GM23248 (cell line): Measurements from ENCODE around the gene RTF1. TPM values are rescaled to one million over a fixed set of nuclear protein-coding genes. Genes with fewer than 3 reads are reported as not detected.
A peak's percentile ranks its signal among the peaks of the same experiment; 100 is the strongest.
"Not testable (repeated sequence)": the region's sequence is repeated elsewhere in the genome, so short reads cannot be mapped to it uniquely, and the experiment has no call there.

Source experiments
- DNase-seq: peaks from one replicate; pipeline ENCODE4 v3.0.0-alpha.2; 2015
- H2AFZ ChIP-seq: fragments of 200-600 bp; sonication (generic); 2 replicates; pipeline ENCODE4 v1.6.1; 2016; ENCODE audit warnings: antibody characterized with exemption
- H3F3A ChIP-seq: fragments of 200-600 bp; sonication (generic); 2 replicates; pipeline ENCODE4 v1.6.1; 2016; ENCODE audit warnings: mild to moderate bottlenecking, antibody characterized with exemption, mixed run types; ENCODE audit not compliant: insufficient read depth
- H3K27ac ChIP-seq: fragments of 200-600 bp; sonication (generic); 2 replicates; pipeline ENCODE4 v1.5.1; 2016; ENCODE audit warnings: mild to moderate bottlenecking
- H3K27me3 ChIP-seq: fragments of 200-600 bp; sonication (generic); replicated peaks from 2 replicates; pipeline ENCODE4 v1.6.1; 2016; ENCODE audit warnings: mild to moderate bottlenecking; ENCODE audit not compliant: insufficient read depth
- H3K36me3 ChIP-seq: fragments of 200-600 bp; sonication (generic); 2 replicates; pipeline ENCODE4 v1.6.1; 2016; ENCODE audit warnings: low read depth, mild to moderate bottlenecking
- H3K4me1 ChIP-seq: fragments of 200-600 bp; sonication (generic); 2 replicates; pipeline ENCODE4 v1.6.1; 2016; ENCODE audit warnings: mild to moderate bottlenecking; ENCODE audit not compliant: insufficient read depth
- H3K4me2 ChIP-seq: fragments of 200-600 bp; sonication (generic); one replicate; pipeline ENCODE4 v1.6.1; 2016; ENCODE audit warnings: mild to moderate bottlenecking; ENCODE audit not compliant: unreplicated experiment
- H3K4me3 ChIP-seq: fragments of 200-600 bp; sonication (generic); 2 replicates; pipeline ENCODE4 v1.5.1; 2016; ENCODE audit warnings: mild to moderate bottlenecking
- H3K79me2 ChIP-seq: fragments of 200-600 bp; sonication (generic); 2 replicates; pipeline ENCODE4 v1.6.1; 2016; ENCODE audit warnings: mild to moderate bottlenecking; ENCODE audit not compliant: insufficient read depth
- H3K9ac ChIP-seq: fragments of 200-600 bp; sonication (generic); 2 replicates; pipeline ENCODE4 v1.6.1; 2016; ENCODE audit warnings: mild to moderate bottlenecking
- H3K9me2 ChIP-seq: fragments of 200-600 bp; sonication (generic); 2 replicates; pipeline ENCODE4 v1.6.1; 2016; ENCODE audit warnings: mixed run types, mild to moderate bottlenecking, moderate library complexity; ENCODE audit not compliant: insufficient read depth
- H3K9me3 ChIP-seq: fragments of 200-600 bp; sonication (generic); one replicate; pipeline ENCODE4 v1.6.1; 2017; ENCODE audit warnings: low read depth
- H4K20me1 ChIP-seq: fragments of 200-600 bp; sonication (generic); 2 replicates; pipeline ENCODE4 v1.6.0; 2016; ENCODE audit not compliant: insufficient read depth
- EZH2 ChIP-seq: fragments of 200-600 bp; sonication (generic); IDR thresholded peaks from 2 replicates; pipeline ENCODE4 v1.6.1; 2018; ENCODE audit warnings: antibody characterized with exemption, mild to moderate bottlenecking; ENCODE audit not compliant: insufficient read depth, poor library complexity, severe bottlenecking
- EZH2phosphoT487 ChIP-seq: fragments of 200-600 bp; sonication (generic); IDR thresholded peaks from 2 replicates; pipeline ENCODE4 v1.6.1; 2018; ENCODE audit warnings: antibody characterized with exemption, moderate library complexity, mild to moderate bottlenecking, low read depth; ENCODE audit not compliant: insufficient read depth
- WGBS, 2 experiments: methylation state at CpG; one replicate each; pipeline ENCODE4 v1.1.6; 2015 to 2017; ENCODE audit warnings: low lambda C conversion rate in 2 of 2, low coverage in 1 of 2; ENCODE audit errors: missing lambda C conversion rate in 2 of 2; 5-methylcytosine and 5-hydroxymethylcytosine counted together
- in situ Hi-C: fragments of 300-500 bp; cut with MboI; formaldehyde crosslinking; loops from 2 replicates; pipeline ENCODE4 v1.15.0; 2020
- polyA plus RNA-seq: library from polyadenylated mRNA; unstranded; fragments of >200 nt; fragmentation: Nextera tagmentation; extraction: Ambion mirVana; gene quantifications from 2 replicates; pipeline ENCODE4 v1.2.1, GENCODE V29; 2016
- total RNA-seq: library from RNA; depleted of rRNA; stranded (reverse); fragments of >200 nt; shearing (Covaris generic); gene quantifications from 2 replicates; pipeline ENCODE4 v1.2.3, GENCODE V29; 2014; rRNA removed

Gene RTF1
- total RNA-seq, result 16.3 and 20.5 TPM in 2 replicates
- polyA plus RNA-seq, result 58.6 and 61.7 TPM in 2 replicates

- Histone ChIP-seq H3K36me3 (no peaks in the 10 kb centered on the region), H3F3A (peaks cover 15% of the 10 kb centered on the region), H3K9me2 (no peaks in the 10 kb centered on the region), H3K79me2 (peaks cover 67% of the 10 kb centered on the region), H3K9me3 (no peaks in the 10 kb centered on the region), H3K27me3 (no peaks in the 10 kb centered on the region), H4K20me1 (peaks cover 17% of the 10 kb centered on the region; the same call in 1 of the 2 replicates), H3K4me1 (peaks cover 17% of the 10 kb centered on the region), H3K4me2 (peak within 1 kb of the TSS; percentile 94), H2AFZ (peak within 1 kb of the TSS; percentile 95), H3K9ac (peak within 1 kb of the TSS; percentile 85), H3K4me3 (peak within 1 kb of the TSS; percentile 84), H3K27ac (peak within 1 kb of the TSS; percentile 66)
- peak; percentile 94 for DNase-seq
- WGBS, 2 experiments, result 1% methylated on average over 29 to 73 of the region's 74 CpGs
- in situ Hi-C loops, result no loop called here
- TF ChIP-seq EZH2phosphoT487 (no peak), EZH2 (no peak)
Measured at GRCh38 chr15:41416742-41417417, at the start of gene RTF1. Gene RTF1, plus strand, starts transcription at chr15:41417095. Its CDS starts 21 bp downstream, at chr15:41417116.

- TF ChIP-seq EZH2phosphoT487 (no peak), EZH2 (no peak)
- no peaks in the 10 kb centered on the region for H4K20me1 ChIP-seq
- H3K9me2 ChIP-seq, result no peaks in the 10 kb centered on the region
- in situ Hi-C loops, result no loop called here
- H3K36me3 ChIP-seq, result no peaks in the 10 kb centered on the region
- H3K4me3 ChIP-seq, result no peak overlapping the region
- H3F3A ChIP-seq, result no peaks in the 10 kb centered on the region
- WGBS, 2 experiments, result 94 to 96% methylated on average over 3 of the region's 3 CpGs
- no peak overlapping the region for H3K27ac ChIP-seq
- H3K9ac ChIP-seq, result no peak overlapping the region
- H3K27me3 ChIP-seq, result no peaks in the 10 kb centered on the region
- H3K4me1 ChIP-seq, result no peaks in the 10 kb centered on the region
- H3K9me3 ChIP-seq, result no peaks in the 10 kb centered on the region
- H2AFZ ChIP-seq, result no peak overlapping the region
- no peaks in the 10 kb centered on the region for H3K79me2 ChIP-seq
- DNase-seq, result no peak
- H3K4me2 ChIP-seq, result no peak overlapping the region
Measured at GRCh38 chr15:41367418-41367817, 49.5 kb upstream of the RTF1 start.

DNA sequence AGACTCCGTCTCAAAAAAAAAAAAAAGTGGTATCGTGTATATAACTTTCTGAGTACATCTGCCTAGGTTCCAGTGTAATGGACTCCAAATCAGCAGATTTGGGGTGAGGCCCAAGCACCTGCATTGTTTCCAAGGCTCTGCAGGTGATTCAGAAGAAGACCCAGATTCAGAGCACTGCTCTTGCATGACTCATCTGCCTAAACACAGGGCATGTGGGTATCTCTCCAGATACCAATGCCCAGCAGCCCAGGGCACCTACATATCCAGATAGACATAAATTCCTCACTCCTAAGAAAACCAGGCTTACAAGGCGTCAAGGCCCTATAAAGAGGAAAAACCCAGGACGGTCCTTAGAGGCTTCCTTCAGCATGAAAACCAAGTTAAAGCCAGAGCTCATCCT lies 38.9 kb upstream of the RTF1 start:
- Histone ChIP-seq H3K79me2 (no peaks in the 10 kb centered on the region), H4K20me1 (no peaks in the 10 kb centered on the region), H3K27me3 (no peaks in the 10 kb centered on the region), H3K27ac (no peak overlapping the region), H2AFZ (no peak overlapping the region), H3K9ac (no peak overlapping the region), H3K9me3 (no peaks in the 10 kb centered on the region), H3K4me3 (no peak overlapping the region), H3K9me2 (no peaks in the 10 kb centered on the region), H3K4me1 (no peaks in the 10 kb centered on the region), H3F3A (no peaks in the 10 kb centered on the region), H3K4me2 (no peak overlapping the region), H3K36me3 (no peaks in the 10 kb centered on the region)
- in situ Hi-C loops, result no loop called here
- DNase-seq, result no peak
- WGBS, 2 experiments, result 97 to 98% methylated on average over 4 of the region's 4 CpGs
- TF ChIP-seq EZH2 (no peak), EZH2phosphoT487 (no peak)

- H3K4me1 ChIP-seq, H3K79me2 ChIP-seq, H4K20me1 ChIP-seq, H3K27ac ChIP-seq, DNase-seq, H3K36me3 ChIP-seq, H3K27me3 ChIP-seq, H3K9ac ChIP-seq, H3K9me2 ChIP-seq, H3F3A ChIP-seq, H2AFZ ChIP-seq, H3K4me2 ChIP-seq, H3K4me3 ChIP-seq, H3K9me3 ChIP-seq, in situ Hi-C loops: not testable (repeated sequence)
- 95 to 97% methylated on average over 9 of the region's 9 CpGs for WGBS, 2 experiments
Measured at GRCh38 chr15:41383974-41384749, 32.7 kb upstream of the RTF1 start.
